RPMI8226 (cell line): Measurements from ENCODE around the gene MPL.
"Not testable (repeated sequence)": the region's sequence is repeated elsewhere in the genome, so short reads cannot be mapped to it uniquely, and the experiment has no call there.

Experiments
- DNase-seq: peaks from one replicate; pipeline ENCODE4 v3.0.0-alpha.2; 2015

Gene MPL

DNA sequence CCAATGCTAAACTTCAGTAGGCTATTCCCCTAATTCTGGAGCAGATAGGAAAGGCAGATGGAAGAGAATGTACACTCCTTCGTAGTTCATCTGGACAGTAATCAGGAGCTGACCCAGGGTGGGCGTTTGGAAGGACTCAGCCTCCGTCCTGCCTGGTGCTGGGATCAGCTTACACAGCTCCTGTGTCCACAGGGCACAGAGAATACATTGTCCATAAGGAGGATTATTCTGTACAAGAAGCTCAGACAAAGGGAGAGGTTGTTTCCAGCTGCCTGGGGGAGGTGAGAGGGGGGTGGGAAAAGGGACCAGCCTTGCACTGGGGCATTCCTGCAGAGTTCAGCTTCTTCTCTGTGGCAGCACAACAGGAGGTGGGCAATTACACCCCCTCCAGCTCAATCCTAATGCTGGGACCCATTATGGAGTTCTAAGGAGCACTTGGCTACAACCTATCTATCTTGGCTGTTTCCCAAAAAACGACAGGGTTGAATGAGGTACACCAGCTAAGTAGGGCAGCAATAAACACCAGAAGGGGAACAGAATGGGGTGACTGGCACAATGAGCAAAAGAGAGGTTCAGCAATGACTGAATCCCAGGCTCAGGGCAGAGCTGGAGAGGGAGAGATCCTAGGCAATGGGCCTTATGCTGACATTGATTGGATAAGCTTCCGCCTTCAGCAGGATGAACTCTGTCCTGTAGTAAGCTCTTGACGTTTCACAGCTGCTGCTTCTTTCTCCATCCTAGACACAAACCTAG lies 44.6 kb downstream of the MPL start:
- no peak for DNase-seq

DNA sequence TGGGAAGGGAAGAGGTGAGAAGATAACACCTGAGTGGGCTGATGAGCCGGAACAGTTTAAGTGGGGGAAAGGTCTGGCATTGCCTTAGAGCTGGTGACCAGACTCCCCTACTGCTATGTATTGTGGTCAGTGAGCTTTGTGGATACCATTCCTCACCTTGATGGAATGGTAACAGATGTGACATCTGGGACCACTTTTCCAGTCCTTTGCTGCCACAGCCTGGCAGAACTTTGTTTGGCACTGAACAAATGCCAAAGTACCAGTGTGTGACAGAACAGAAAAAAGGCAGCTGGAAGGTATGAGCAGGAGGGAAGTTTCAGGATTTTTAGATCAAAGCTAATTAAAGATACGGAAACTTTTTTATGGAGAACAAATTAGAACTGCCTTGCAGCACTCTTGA lies 45.8 kb downstream of the MPL start:
- no peak for DNase-seq

DNA sequence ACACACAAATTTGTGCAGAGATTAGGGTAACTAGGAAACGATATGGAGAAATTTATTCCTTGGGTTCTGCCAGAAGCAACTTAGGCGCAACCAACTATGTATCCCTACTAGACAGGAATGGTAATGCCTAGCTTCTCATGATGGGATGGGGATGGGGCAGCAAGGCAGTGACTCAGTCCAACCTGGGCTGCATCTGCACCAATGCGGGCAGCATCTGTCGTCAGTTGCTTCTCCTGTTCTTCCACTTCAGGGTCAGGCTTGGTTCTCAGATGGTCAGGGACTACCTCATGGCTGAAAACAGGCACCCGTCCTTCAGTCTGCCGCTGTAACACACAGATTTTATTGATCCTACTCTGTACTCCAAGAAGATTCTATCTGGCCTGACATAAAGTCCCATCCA lies 49.1 kb downstream of the MPL start:
- DNase-seq, result no peak

DNA sequence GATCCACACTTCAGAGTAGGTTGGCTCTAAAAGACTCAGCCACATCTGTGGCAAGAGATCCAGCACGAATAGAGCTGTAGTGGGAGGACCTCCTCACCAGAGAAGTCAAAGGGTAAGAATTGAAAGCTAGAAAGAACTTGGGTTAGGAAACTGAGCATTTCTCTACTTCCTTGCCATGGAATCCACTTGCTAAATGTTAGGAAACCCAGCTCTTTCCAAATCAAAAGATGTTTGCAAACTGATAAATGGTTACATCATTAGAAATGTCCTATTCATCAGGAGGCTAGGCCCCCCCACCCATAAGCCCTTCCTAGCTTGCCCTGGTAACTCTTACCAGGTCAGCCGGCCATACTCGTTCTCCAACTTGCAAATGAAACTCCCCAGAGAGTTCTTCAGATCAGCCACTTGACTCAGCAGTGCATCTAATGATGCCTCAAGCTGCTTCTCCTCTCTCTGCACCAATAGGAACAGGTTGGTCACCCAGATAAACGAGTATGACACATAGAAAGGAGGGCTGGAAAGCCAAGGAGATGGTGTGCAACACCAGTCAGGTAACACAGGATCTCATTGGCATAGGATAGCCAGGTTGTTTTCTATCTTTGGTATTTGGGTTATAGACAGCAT lies 50.5 kb downstream of the MPL start:
- DNase-seq, result no peak

DNA sequence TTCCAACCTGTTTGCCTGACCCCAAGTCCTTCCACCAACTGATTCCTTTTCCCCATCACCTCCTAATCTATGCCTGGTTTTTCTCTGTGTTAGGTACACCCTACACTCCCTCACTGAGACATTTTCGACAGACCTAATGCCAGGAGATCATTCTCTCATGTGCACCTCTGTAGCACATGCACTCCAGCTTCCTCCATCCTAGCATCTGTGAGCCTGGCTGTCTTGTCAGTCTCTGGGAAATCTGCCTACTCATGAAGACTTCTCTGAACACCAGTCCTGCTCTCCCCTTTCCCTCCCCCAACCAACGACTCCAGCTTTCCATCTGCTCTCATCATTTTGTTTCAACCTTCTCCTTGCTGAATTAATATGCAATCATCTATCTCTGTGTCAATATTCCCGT lies 51.0 kb downstream of the MPL start:
- peak; percentile 29 for DNase-seq

DNA sequence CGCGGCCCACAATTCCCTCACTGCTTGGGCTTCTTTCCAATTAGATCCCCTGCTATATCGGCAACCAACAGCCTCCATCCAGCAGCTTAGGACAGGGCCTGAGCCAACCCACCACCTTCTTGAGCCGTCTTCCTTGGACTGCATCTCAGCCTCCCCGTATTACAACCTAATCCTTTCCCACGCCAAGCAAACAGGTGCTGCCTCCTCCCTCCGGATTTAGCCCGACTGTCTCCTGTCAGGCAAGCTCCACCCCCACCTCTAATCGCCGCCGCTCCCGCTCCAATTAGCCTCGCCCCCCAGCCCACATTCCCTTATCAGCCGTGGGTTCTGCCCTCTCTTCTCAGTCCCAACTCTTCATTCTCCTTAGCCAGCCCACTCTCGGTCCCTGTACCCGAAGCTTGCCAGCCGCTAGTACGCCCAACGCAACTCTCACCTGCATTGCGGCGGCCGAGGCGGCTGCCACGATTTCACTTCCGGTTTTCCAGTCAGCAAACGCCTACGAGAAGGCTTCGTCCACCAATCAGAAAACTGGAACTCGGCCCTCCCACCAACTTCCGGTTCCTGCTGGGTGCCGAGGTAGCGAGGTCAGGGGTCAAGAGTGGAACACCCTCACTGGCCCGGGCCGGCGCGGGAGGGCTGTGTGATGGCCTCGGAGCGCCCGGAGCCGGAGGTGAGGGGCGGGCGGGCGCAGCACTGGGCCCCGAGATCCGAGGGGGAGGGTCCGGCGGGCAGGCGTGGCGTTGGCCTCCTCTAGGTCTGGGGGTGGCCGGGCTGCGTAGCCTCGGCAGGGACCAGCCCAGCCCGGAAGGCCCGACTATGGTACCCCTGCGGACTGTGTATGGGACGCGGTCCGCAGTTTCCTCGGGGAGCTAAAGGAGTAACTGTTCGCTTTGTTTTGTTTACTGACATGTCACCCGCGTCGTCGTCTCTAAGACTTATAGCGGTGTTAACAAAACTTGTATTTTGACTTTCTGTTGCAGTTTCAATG lies 52.0 kb downstream of the MPL start, which contains the start of the genes MED8 and SZT2:
Gene MED8 (minus strand): TSS at position 475 of the 988 bp plus-strand sequence. CDS start 36 bp downstream, at position 439.
Gene SZT2 (plus strand): TSS at position 574 of the 988 bp plus-strand sequence. CDS start 70 bp downstream, at position 644.
- peak; percentile 98 for DNase-seq

DNA sequence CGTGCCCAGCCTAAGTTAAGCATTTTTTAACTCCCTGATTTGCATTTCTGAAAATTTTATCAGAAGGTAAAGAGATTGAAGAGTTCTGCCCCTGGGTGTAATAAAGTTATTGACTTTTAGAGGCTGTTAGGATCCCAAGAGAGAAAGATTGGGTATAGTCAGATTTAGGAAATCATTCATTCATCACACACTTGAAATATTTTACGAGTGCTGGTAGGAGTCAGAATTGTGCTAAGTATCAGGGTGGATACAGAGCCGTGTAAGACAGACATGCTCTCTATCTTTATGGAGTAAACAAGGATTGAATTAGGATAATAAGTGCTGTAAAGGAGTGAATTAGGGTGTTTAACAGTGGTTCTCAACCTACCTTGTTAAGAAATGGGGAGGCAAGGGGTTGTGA lies 55.1 kb downstream of the MPL start:
- DNase-seq, result no peak

DNA sequence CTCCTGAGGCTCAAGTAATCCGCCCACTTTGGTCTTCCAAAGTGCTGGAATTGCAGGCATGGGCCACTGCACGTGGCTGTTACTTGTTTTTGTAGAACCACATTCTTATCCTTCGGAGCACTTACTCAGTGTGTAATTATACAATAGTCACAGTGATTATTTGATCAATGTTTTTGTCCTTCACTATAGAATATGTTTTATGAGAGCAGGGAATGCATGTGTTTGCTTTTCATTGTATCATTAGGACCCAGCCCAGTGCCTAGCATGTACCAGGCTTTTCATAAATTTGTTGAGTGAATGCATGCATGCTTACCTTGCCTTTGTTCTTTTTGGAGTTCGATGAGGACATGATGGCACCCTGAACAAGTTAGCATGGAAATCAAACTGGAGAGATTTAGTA lies 57.9 kb downstream of the MPL start:
- no peak for DNase-seq

DNA sequence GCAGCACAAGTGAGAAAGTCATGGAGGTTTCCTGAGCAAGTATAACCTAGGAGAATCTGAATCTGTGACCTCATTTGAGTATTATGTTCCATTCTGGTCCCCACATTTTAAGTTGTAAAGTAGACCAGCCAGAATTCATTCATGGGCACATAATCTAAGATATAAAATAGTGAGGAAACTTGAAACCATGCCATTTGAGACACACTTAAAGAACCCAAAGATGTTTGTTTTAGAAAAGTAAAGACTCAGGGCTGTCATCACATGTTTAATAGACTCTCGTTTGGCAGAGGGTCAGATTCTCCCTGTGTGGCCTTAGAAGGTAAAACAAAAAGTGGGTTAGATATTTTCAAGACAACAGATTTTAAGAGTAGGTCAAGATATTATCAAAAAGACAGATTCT lies 58.4 kb downstream of the MPL start:
- no peak for DNase-seq

DNA sequence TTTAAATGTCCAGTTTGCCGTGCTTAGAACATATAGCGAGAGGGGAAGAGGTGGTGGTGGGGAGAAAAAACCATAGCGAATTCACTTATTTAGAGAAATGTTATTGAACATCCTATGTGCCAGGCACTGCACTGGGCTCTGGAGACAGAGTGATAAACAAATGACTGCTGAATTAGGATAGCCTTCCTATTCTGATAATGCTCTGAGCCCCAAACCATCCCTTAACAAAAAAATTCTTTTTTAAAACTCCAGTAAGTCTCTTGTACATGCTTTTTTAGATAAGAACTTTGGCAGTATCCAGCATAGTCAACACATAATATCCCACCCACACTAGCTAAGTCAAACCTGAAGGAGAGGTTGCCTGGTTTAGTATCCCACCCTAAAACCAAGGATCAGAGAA lies 60.6 kb downstream of the MPL start:
- DNase-seq, result no peak

DNA sequence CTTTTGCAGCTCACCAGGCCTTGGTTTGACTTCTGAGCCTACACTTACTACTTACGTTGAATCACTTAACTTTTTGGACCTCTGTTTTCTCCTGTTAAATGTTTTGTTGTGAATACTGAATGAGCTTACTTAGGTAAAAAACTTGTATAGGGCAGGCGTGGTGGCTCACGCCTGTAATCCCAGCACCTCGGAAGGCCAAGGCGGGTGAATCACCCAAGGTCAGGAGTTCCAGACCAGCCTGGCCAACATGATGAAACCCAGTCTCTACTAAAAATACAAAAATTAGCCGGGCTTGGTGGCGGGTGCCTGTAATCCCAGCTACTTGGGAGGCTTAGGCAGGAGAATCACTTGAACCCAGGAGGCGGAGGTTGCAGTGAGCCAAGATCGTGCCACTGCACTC lies 62.8 kb downstream of the MPL start:
- not testable (repeated sequence) for DNase-seq

DNA sequence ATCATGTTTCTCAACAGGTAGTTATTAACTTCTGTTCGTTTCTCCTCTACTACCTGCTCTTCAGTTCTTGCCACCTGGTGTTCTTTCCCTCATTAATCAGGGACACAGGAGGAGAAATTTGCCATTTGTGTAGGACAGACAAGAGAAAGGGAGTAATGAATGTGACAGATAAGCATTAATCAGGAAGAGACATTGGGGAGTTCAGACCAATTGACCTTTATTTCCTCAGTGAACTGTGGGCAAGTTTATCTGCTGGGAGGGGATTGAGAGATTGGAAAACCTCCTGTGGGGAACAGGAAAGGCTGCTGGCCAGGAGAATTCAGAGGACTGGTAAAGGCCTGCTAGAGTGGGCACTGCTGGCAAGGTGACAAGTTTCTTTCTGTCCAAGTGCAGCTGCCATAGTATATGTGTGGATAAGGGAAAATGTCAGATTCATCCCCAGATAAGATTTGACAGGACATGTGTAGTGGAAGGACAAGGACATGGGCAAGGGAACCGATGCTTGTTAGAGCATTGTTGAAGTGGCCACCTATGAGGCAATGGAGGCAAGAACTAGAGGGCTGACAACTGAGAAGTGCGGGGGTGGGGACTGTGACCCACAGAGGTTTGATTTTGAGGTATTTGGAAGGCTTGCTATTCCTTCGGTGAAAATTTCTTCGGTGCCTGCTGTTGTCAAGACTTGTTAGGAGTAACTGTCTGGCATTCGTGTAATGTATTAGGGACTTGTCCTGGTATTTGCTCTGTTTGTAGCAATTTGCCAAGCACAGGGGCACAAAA lies 64.7 kb downstream of the MPL start:
- DNase-seq, result no peak
